Fibroblast of the aortic adventitia (primary cell): ENCODE measurements around the gene MAPT. TPM values are rescaled to one million over a fixed set of nuclear protein-coding genes. Genes with fewer than 3 reads are reported as not detected.

Source experiments
- DNase-seq: peaks from one replicate; pipeline ENCODE4 v3.0.0-alpha.2; 2010; ENCODE audit warnings: low read depth
- H3K4me3 ChIP-seq: 2 replicates; pipeline ENCODE4 v1.5.1; 2011; ENCODE audit warnings: low read depth, mild to moderate bottlenecking, control low read depth, low read length, moderate library complexity
- total RNA-seq: library from RNA; depleted of rRNA; stranded (reverse); fragments of >200 nt; gene quantifications from 2 replicates; pipeline ENCODE4 v1.2.3, GENCODE V29; 2012; ENCODE audit warnings: low replicate concordance
- TF ChIP-seq, protein P1 (sequence below): IDR thresholded peaks from 2 replicates; pipeline ENCODE4 v1.5.1; 2011; ENCODE audit warnings: mild to moderate bottlenecking, low read length, control low read depth, inconsistent platforms; ENCODE audit not compliant: insufficient read depth

Gene MAPT
- total RNA-seq, 1 donor = 0.54 TPM

GRCh38 chr17:45870342-45870974 lies 23.9 kb upstream of the MAPT start:
- H3K4me3 ChIP-seq = no peak overlapping the region
- TF ChIP-seq, protein P1, sequence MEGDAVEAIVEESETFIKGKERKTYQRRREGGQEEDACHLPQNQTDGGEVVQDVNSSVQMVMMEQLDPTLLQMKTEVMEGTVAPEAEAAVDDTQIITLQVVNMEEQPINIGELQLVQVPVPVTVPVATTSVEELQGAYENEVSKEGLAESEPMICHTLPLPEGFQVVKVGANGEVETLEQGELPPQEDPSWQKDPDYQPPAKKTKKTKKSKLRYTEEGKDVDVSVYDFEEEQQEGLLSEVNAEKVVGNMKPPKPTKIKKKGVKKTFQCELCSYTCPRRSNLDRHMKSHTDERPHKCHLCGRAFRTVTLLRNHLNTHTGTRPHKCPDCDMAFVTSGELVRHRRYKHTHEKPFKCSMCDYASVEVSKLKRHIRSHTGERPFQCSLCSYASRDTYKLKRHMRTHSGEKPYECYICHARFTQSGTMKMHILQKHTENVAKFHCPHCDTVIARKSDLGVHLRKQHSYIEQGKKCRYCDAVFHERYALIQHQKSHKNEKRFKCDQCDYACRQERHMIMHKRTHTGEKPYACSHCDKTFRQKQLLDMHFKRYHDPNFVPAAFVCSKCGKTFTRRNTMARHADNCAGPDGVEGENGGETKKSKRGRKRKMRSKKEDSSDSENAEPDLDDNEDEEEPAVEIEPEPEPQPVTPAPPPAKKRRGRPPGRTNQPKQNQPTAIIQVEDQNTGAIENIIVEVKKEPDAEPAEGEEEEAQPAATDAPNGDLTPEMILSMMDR = no peak
- no peak for DNase-seq

GRCh38 chr17:45871718-45872117 lies 22.6 kb upstream of the MAPT start:
- no peak for DNase-seq
- TF ChIP-seq, protein P1 = no peak
- no peak overlapping the region for H3K4me3 ChIP-seq

- H3K4me3 ChIP-seq = no peak overlapping the region
- DNase-seq = no peak
- TF ChIP-seq, protein P1 = no peak
Observed at GRCh38 chr17:45873728-45874127, 20.6 kb upstream of the MAPT start.

DNA sequence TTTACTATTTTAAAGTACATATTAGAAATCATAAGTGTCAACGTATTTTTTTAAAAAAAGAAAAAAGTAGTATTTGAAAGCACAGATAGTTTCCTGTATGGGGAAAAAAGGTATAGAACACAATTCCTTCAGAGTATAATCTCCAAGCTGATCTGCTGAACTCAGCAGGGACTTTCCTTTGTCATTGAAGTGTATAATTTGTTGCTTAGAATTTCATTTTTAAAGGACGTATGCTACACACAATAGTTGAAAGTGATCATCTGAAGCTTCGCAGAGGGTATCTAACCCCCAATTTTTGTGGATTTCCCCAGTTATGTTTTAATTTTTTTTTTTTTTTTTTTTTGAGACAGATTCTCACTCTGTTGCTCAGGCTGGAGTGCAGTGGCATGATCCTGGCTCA lies 20.2 kb upstream of the MAPT start:
- no peak overlapping the region for H3K4me3 ChIP-seq
- no peak for DNase-seq
- TF ChIP-seq, protein P1 = no peak

DNA sequence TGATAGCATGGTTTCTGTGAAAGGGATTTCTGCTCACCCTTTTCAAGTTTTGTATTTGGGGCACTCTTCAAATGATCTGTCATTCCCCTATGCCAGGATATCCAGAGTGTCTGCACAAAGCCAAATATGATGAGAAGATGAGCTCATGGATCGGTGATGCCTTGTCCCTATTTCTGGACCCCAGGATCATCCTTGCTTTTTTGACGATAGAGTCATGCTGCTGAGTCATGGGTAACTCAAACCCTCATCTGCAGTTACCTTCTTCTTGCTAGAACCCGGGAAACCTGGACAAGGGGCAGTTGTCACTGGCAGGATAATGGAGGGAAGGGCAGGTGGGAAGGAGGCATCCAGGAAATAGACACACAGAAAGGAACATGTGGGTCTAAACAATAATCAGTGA lies 17.8 kb upstream of the MAPT start:
- H3K4me3 ChIP-seq = no peak overlapping the region
- no peak for DNase-seq
- TF ChIP-seq, protein P1 = no peak

GRCh38 chr17:45877467-45877866 lies 16.9 kb upstream of the MAPT start:
- H3K4me3 ChIP-seq = no peak overlapping the region
- TF ChIP-seq, protein P1 = no peak
- DNase-seq = no peak

- H3K4me3 ChIP-seq = no peak overlapping the region
- DNase-seq = no peak
- TF ChIP-seq, protein P1 = no peak
Observed at GRCh38 chr17:45883063-45883462, 11.3 kb upstream of the MAPT start.
